GM21717 (cell line): ENCODE measurements around the gene LSM2.

Source experiments
- ATAC-seq: cut with Tn5 transposase; IDR thresholded peaks from one replicate; pipeline ENCODE4 v1.9.1; 2021; ENCODE audit warnings: mild to moderate bottlenecking, moderate library complexity; ENCODE audit not compliant: unreplicated experiment

LSM2 gene

DNA sequence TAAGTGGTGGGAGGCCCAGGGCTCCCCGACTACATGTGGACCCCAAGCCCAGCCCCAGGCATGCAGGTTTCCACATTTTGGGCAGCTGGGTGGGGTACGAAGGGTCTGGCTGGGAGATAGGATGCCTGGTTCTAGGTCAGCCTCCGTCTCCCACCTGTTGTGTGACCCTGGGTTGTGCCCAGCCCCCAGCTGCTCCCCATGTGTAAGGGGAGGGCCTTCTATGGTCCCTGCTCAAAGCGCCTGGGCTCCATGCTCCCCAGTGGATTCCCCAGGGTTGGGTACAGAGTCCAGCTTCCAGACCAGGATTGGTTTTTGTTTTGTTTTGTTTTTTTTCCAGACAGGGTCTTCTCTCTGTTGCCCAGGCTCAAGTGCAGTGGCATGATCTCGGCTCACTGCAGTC lies 28.6 kb downstream of the LSM2 start:
- no peak for ATAC-seq

DNA sequence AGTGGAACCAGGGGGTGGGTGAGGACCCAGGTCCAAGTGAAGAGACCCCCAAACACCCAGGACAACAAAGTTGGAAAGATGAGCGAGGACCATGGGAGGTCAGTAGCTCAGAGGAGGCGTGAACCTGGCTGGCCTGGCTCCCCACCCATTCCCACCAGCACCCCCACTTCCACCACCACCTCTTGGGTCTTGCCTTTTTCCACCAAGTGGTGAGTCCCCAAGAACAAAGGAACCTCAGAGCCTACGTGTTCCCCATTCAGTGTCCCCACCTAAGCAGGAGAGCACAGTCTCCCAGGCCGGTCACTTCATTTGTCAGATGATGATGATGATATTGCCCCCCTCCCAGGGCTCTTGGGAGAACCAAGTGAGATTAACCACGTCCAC lies 29.1 kb downstream of the LSM2 start:
- no peak for ATAC-seq

DNA sequence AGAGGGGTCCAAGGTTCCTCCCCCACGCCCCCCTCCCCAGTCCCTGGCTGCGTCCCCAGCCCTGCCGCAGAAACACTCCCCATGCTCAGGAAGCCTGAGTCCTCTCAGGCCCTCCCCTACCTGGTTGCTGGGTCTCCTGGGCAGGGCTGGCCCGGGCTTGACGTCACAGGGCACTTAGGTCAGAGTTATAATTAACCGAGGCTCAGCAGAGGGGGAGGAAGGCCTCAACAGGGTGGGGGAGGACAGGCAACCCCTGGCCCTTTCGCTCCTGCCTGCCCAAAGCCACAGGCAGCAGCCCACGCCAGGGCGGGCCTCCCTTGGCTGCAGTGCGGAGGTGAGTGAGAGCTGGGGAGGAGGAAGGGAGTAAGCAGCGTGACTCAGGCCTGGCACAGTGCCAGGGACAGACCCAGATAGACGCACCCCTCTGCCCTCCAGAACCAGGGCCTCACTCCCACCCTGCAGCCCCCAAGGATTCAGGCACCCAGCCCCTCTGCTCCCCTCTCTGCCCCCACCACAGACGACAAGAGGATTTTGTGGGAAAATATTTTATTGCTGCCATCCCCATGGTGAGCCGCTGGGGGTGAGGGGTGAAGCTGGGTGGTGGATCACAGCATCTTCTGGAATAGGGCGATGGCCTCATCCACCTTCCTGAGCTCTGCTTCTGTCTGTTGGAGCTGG lies 29.6 kb downstream of the LSM2 start, which contains the start of gene VWA7:
Gene VWA7 (minus strand): TSS at position 340 of the 678 bp plus-strand sequence. CDS start 549 bp downstream, outside the sequence.
- ATAC-seq = peak; percentile 56

DNA sequence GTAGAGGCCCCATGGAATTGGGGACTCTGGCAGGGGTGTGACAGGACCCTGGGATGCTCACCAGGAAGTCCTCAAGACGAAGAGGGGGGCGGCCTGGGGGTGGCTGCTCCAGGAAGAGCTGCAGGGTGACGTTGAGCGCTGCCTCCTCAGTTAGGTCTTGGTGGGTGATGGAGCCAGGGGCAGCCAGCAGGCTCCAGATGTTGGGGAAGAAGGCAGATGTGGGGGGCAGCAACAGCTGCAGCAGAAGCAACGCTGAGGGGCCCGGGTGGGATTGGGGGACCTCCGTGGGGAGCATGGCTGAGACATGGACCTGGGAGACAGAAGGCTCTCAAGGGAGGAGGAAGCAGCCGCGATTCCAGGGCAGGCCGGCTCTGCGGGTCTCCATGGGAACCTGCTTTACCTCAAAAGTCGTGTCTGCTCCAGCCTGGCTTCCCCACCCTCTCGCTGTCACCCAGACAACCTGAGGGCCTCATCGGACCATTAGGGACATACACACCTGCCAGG lies 30.2 kb downstream of the LSM2 start:
- ATAC-seq = peak; percentile 8

DNA sequence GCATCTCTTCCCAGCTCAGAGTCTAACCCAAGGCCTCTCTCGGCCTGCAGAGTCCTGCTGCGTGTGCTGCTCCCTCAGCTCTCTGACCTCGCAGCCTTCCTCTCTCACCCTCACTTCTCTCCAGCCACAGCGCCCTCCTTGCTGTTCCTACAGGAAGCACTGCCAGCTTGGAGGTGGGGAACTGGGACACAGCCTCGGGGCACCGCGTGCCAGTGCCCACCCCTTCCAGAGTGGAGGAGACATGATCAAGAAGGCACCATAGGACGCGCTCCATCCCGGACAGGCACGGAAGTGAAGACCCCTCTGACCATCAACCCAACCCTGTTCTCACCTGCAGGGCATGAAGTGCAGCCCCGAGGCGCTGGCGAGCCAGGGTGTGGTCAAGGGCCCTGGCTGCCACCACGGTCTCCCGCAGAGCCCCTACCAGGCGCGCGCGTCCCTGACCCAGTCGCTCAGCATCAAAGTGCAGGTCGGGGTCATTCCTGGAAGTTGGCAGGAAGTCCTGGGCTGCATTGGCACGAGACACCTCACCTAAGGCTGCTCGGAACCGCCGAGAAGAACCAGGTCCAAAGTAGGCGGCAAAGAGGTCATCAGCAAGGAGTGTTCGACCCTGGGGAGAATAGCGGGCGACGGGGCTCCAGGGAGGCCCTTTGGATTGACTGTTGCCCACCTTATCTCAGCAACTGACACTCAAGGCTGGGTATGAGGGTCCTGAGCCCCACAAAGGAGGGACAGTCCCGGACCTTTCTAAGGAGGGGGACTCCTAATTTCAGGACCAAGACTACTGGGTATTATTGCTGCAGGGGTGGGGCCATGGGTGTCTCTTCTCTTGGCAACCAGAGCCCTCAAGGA lies 30.9 kb downstream of the LSM2 start:
- no peak for ATAC-seq

DNA sequence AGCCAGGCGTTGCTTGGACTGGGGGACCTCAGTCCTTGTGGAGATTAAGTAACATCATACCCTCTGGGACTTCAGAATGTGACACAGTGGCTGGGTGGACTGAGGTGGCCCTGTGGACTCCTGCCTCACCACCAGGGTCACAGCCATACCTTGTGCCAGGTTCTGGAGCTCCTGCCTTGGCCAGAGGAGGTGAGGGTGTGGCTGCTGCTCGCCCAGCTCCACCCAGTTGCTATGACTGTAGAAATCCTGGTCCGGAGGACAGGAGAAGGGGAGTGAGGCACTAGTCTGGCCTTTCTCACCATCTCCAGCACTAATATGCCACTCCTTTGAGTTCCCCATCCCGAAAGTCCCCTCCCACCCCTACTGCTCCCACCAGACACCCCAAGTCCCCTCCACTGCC lies 31.6 kb downstream of the LSM2 start:
- ATAC-seq = no peak

DNA sequence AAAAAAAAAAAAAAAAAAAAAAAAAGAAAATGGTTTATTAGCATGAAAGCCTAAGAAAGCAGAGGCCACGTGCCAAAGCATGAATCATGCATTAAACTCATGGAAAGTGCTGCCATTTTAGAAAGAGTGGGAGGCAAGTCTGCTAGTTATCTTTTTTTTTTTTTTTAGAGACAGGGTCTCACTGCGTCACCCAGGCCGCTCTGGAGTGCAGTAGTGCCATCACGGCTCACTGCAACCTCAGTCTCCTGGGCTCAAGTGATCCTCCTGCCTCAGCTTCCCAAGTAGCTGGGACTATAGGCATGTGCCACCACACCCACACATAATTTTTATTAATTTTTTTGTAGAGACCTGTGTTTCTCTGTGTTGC lies 34.8 kb downstream of the LSM2 start:
- no peak for ATAC-seq

DNA sequence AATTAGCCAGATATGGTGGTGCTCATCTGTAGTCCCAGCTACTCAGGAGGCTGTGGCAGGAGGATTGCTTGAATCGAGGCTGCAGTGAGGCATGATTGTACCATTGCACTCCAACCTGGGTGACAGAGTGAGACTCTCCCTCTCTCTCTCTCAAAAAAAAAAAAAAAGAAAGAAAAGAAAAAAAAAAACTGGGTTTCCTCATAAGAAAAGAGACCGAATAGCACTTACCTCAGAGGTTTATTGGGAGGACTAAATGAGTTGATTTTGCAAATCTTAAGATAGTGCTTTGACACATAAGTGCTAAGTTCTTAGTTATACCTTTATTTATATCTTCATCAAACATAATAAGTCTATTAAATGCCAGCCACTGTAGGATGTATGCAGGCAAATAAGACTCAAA lies 35.9 kb downstream of the LSM2 start:
- ATAC-seq = no peak

DNA sequence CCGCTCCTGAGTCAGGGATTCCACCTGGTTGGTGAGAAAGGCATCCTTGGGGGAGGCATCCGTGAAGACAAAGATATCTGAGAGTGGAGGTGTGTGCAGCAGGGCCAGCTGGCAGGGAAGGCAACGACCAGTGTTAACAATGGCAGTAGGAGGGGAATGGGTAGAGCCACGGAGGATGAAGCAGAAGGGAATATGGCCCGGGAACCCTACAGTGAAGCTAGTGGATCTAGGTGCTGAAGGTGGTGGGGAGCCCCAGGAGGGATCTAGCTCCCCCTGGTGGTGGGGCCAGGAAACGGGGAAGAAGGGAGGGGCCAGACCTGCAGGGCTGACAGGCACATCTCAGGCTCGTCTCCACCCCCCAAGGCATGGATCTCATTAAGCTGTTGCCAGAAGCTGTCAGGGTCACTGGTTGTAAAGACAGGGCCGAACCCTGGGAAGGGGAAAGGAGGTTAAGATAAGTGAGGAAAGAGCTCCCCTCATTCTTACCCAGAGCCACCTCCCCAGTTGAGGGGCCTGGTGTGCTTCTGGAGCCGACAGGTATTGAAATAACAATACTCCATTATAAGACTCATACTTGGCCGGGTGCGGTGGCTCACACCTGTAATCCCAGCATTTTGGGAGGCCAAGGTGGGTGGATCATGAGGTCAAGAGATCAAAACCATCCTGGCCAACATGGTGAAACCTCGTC lies 36.9 kb downstream of the LSM2 start:
- ATAC-seq = no peak

DNA sequence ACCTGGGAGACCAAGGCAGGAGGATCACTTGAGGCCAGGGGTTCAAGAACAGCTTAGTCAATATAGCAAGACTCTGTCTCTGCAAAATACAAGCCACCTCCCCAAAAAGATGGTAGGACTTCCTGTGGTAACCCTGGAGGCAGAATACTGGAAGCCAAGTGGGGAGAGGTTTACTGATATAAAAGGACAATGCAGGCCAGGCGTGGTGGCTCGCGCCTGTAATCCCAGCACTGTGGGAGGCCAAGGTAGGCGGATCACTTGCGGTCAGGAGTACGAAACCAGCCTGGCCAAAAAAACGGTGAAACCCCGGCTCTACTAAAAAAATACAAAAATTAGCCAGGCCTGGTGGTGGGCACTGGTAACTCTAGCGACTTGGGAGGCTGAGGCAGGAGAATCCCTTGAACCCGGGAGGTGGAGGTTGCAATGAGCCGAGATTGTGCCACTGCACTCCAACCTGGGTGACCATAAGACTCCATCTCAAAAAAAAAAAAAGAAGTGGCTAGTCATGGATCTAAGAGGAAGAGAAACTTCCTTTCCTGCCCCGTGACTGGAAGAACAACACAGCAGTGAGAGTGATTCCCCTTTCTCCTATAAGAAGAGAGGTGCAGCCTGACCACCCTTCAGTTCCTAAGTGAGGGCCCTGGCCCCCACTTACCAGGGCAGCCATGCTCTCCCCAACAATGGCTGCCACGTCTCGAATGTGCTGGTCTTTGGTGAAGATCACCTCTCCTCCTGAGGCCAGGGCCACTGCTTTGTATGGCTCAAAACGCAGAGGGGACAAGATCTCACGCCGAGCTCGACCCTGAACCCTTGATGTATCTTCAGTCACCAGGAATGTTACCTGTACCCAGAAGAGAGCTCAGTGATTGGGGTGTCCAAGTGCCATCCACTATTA lies 38.2 kb downstream of the LSM2 start:
- no peak for ATAC-seq

DNA sequence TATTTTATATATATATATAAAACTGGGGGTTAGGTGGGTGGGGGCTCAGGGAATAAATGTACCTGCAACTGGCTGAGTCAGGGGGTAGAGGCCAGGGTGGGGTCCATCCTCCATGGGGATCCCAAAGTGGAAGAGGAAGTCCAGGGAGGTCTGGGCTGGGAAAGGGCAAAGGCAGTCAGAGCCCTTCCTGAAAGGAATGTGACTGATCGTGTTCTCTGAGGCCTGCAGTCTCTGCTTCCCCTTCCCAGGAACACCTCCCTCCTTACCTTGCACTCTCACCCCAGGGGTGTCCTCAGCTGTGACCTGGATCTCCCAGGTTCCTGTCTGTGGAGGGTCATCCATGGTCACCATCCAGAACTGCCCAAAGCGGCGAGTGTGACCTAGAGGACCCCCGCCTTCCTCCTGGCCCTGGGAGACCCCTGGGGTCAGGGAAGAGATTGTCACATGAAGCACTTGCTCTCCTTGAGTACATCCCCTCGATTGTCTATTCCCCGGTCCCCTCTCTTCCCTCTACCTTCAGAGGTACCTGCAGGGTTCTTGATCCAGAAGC lies 39.6 kb downstream of the LSM2 start:
- no peak for ATAC-seq

DNA sequence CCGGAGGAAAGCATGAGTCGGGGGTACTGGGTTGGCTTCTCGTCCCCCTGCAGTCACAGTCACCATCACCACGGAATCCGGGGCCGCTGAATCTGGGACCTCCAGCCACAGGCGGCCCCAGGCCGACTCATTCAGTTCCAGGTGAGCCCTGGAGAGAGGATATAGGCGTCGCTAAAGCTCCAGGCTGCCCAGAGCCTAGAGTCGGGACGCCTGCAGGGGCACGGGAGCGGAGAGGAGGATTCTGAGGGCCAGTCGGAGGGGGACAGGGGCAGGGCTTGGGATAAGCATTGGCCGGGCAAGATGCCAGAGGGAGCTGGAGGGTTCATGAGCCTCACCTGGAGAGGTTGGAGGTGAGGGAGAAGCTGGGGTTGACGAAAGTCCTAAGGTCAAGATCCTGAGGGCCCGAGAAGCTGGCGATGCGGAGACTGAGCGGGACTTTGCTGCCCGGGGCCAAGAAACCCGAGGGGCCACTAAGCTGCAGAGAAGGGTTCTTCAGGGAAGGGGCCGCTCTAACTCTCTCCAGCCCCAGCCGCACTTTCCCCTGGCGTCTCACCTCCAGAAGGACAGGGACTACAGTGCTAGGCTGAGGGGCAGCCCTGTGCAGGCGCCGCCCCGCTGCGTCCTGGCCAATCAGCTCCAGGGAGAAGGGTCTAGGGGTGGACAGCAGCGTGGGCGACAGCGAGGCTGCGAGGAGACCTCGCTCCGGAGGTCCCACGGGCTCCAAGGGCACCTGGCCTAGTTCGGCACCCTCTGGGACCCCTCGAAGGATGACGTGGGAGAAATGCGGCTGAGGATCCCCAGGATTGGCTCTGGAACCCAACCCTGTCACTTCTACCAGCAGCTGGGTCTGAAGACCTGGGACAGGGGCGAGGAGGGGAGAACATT lies 40.6 kb downstream of the LSM2 start:
- ATAC-seq = no peak

DNA sequence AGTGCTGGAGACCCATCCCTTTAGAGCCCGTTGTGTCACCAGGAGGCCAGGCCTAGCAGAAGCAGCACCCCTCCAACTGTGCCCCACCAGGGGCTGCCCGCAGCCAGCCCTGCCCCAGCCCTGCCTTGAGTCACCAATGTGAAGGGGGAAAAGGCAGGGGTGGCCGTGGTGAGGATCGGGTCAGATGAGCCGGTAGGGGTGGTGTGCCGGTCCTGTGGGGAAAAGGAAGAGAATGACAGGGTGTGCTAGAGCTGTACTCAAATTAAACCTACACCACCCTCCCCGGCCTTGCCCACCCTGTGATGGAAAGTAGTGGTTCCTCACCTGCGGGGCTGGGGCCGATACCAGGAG lies 41.2 kb downstream of the LSM2 start:
- no peak for ATAC-seq

DNA sequence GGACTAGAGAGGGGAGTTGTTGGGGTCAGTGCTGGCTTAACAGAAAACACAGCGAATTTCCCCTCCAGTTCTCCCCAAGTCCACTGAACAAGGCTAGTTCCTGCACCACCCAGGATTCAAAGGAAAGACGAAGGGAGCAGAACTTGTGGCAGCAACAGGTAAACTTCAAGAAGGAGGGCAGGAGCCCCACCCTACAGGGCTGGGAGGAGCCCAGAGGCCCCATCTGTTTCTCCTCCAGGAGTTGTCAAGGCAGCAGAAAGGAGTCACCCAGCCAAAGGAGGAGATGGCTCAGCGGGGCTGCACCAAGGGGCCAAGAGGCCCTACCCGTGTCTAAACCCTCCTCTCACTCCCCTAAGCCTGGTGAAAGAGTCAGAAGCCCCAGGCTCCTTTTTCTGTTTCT lies 42.6 kb downstream of the LSM2 start:
- no peak for ATAC-seq

DNA sequence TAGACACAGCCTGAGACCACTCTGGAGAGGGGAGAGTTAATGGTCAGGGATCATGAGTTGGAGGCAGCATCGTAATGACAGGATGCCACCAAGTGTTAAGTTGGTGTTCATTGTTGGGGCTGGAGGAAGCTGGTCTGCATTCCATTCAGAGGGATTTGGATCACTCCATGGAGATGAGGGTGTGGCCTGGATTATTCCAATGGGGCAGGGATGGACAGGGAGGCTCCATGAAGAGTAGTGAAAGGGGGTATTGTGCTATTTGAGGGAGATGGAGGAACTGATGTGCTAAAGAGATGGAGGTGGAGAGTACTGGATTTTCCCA lies 43.2 kb downstream of the LSM2 start:
- no peak for ATAC-seq

DNA sequence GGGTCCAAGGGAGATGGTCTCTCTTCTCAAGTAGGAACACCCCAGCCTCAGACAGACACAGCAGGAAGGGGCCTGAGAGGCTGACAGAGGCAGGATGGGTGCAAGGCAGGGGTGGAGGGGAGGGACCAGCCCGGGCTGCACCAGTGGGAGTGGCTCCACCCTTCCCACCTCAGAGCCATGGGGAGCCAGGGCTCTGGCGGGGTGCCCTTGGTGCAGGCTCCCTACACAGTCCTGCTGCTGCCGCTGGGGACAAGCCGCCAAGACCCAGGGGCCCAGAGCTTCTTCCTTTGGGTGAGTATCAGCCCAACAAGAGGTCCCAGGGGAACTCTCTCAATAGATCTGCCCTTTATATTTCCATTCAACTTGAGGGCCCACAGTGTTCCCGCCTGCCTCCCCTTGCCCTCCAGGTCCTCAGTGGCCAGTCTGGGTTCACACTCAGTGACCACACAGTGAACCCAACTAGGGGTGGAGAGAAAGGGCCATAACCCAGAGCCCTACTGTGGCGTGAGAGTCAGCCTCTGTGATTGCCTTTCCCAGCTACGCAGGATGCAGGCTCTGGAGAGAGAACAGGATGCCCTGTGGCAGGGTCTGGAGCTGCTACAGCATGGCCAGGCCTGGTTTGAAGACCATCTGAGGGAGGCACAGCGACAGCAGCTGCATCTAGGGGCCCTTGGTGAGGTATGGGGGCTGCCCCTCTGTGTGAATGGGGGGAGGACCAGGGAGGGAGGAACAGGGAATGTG lies 43.7 kb downstream of the LSM2 start:
- ATAC-seq = no peak

DNA sequence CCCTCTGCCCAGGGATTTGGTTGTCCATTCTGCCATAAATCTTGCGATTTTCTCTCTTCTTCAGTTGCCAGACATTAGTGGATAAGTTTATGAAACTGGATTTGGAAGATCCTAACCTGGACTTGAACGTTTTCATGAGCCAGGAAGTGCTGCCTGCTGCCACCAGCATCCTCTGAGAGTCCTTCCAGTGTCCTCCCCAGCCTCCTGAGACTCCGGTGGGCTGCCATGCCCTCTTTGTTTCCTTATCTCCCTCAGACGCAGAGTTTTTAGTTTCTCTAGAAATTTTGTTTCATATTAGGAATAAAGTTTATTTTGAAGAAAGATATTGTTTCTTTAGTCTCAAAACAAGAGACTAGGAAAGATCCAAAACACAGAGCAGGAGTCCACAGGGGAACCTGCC lies 44.4 kb downstream of the LSM2 start, which contains the start of gene SAPCD1:
Gene SAPCD1 (plus strand): TSS at position 301 of the 400 bp plus-strand sequence. CDS start 399 bp downstream, outside the sequence.
- no peak for ATAC-seq

DNA sequence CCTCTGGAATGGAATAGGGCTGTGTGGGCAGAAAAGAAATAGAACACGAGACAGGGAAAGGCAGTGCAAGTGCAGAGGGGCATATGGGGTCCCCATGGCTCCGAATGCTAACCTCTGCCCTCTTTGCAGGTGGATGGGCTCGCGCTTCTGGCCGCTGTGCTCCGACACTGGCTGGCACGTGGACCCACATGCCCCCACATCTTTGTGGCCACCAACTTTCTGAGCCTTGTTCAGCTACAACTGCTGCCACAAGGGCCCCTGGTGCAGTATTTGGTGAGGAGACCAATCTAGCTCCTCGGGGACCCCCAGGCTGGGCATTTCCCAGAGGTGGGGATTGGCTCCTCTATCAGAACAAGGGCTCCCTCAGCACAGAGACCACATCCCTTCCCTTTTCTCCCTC lies 45.4 kb downstream of the LSM2 start:
- no peak for ATAC-seq

DNA sequence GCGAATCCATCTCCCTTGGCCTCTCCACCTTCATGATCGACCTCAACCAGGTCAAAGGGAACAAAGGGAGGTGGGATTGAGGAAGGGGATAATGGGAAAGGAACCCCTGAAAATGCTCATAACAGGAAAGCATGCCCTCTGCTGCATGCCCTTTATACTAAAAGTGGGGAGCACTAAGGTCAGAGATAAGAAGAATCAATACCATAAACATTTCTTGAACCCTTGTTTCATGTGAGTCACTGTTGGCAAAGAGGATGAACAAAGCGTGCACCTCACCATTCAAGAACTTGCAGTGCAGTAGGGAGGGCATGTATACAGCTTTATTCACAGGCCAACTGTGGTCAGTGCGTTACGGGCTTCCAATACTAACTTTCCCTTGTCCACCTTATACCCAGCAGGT lies 46.0 kb downstream of the LSM2 start:
- ATAC-seq = no peak
